SW 1271 (cell line): ENCODE measurements around the gene PBX2.
"Not testable (repeated sequence)": the region's sequence is repeated elsewhere in the genome, so short reads cannot be mapped to it uniquely, and the experiment has no call there.

Experiments
- DNase-seq, 2 experiments: peaks; one replicate each; lab custom pipeline; 2025; lab: John Stamatoyannopoulos, UW

The PBX2 gene

DNA sequence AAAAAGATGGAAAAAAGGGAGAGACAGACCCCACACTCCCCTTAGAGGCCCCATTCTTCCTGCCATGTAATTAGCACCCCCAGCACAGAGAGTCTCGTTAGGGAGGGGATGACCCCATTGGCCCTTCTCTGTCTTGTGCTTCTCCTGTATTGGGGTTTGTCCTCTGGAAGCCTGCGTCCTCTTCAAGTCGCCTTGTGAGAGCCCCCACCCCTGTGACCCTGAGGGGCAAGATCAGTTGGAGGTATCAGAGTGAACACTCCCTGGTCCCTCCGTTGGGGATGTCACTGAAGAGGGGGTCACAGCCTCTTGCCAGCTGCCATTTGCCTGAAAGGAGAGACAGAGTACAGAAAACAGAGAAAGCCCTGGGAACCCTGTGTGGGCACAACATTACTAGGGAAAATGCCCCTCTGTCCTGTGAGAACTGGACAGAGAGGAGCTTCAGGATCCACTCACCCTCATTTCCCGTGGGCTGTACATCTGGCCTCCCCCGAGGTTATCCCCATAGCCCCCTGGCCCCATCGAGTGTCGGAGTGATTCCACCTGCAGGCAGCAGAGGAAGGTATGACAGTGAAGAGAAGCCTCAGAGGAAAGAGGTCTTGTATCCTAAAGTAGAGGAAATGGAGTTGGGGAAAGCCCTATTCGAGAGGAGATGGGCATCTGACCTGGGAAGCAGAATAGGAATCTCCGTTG lies 3.7 kb downstream of the PBX2 start:
- not testable (repeated sequence) for DNase-seq

DNA sequence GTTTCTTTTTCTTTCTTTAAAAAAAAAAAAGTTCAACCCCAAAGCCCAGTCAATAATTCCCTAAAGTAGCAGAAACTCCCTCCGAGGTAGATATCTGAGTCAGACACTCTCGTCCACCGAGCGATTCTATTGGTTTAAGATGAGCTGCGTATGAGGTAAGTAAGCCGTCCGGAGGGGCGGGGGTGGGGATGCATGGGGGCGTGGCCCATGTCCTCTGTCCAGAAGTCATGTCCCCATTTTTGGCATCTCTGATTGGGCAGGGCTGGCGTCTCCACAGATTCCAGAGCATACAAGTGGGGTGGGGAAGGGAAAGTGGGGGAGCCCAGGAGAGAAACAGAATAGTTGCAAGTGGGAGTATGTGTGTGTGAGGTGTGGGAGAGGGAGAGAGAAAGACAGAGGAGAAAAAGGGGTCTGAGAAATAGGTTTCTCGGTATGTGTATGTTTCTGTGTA lies 4.3 kb downstream of the PBX2 start:
- DNase-seq, result peak; percentile 56 to 75

DNA sequence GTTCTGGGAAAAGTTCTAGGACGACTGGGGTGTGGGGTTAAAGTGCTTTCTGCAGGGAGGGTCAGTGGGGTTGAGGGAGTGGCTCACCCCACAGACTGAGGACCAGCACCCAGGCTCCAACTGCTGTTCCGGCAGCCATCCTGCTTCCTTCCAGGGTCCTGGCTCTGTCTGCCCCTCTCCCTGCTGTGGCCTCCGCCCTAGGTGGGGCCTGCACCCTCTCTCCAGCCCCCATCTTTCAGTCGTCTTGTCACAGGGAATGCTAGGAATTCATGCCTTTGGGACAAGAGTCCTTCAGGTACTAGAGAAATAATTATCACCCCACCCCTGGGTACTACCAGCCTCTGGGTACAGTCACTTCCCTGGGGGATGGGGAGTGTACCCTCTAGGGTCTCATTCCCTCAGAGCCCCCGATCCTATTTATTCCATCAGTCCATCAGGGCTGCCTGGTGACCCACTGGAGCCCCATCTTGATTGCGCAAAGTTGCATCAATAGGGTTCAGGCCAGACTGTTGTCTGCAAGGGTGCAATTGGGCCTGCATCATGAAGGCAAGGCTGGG lies 5.8 kb downstream of the PBX2 start, which contains the start of gene AGER:
Gene AGER (minus strand): TSS at position 170 of the 557 bp plus-strand sequence. CDS start 31 bp downstream, at position 139.
- DNase-seq, result no peak

DNA sequence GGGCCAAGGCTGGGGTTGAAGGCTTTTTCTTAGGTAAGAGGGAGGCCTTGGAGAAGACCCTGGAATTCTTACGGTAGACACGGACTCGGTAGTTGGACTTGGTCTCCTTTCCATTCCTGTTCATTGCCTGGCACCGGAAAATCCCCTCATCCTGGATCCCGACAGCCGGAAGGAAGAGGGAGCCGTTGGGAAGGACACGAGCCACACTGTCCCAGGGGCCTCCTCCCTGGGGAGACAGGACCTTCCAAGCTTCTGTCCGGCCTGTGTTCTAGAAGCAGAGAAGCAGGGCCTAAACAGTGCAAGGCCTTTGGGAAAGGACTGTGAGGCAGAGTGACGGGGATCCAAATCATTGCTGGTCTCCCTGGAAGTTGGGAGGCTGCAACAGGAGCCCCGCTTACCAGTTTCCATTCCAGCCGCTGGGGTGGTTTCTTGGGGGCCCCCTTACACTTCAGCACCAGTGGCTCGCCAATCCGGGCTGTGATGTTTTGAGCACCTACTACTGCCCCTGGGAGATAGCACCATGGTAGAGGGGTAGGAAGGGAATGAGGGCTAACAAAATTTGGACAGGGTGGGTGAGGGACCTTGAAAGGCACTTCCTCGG lies 6.4 kb downstream of the PBX2 start:
- no peak for DNase-seq

DNA sequence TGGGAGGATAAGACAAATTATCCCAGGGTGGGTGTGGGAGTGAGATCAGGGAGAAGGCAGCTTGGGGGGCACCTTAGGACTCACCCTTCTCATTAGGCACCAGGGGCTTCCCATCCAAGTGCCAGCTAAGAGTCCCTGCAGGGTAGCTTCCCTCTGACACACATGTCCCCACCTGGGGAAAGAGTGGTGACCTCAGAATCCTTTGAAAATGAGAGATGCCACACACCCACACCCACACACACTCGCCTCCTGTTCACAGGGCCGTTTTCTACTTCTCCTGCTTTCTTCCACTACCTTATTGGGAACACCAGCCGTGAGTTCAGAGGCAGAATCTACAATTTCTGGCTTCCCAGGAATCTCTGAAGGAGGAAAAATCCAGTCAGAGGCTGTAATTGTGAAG lies 7.0 kb downstream of the PBX2 start:
- DNase-seq, result no peak

GRCh38 chr6:32182555-32182981 lies 7.4 kb downstream of the PBX2 start:
- no peak for DNase-seq

DNA sequence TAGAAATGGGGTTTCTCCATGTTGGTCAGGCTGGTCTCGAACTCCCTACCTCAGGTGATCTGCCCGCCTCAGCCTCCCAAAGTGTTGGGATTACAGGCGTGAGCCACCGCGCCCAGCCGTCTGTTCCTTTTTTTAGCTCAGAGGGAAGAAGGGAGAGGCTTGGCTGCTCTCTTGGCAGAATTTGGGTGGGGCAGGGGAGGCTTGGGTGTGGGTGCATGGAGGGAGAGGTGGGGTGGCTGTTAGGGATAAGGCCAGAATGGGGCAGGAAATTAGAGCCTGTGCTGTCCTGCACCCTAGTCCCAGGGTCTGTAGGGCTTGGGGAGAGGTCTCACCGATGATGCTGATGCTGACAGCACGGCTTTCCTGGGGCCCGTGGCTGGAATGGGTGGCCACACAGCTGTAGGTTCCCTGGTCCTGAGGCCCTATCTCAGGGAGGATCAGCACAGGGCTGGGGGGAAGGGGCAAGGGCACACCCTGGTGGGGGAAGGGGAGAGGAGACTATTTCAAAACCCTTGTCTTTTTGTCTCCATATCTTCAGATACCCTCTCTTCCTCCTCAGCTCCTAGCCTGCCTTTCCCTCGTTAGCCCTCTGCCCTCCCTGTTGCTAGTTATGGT lies 8.0 kb downstream of the PBX2 start:
- no peak for DNase-seq

- DNase-seq, result no peak
Measured at GRCh38 chr6:32181148-32181702, 8.8 kb downstream of the PBX2 start.

GRCh38 chr6:32179766-32180405 lies 10.1 kb downstream of the PBX2 start:
- no peak for DNase-seq

- peak in 1 of 2 experiments; percentile 36 for DNase-seq
Measured at GRCh38 chr6:32178547-32179440, 11.2 kb downstream of the PBX2 start.

DNA sequence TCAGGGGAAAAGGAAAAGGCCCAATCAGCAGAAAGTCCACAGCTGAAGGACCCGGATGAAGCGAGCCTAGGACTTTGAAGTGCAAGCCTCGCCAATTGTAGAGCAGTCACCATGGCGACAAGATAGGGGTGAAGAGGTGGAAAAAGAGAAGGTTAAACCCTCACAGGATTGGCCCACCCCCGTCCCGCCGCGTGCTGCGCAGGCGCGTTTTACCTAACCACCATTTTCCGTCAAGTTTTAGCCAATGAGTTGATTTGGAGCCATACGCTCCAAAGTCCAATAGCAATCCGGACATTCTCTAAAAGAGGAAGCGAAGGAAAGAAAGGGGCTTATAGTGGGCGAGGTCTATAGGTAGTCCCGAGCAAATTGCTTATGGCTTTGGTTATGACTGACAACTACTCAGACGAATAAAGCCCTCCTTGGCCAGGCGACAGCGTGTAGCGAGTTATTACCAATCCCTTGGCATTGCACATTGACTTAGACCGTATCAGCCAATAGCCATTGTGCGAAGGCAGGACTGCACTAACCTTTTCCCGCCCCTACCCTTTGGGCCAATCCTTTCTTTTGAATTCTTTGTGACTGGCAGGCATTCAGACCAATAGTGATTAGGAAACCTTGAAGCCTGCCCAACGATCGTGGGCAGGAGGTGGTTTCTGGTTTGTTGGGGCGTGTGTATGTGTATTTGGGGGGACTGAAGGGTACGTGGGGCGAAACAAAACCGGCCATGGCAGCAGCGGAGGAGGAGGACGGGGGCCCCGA lies 12.0 kb downstream of the PBX2 start, which contains the start of gene RNF5:
Gene RNF5 (plus strand): TSS at position 618 of the 759 bp plus-strand sequence. CDS start 107 bp downstream, at position 725.
- peak; percentile 100 for DNase-seq

GRCh38 chr6:32177183-32177787 lies 12.7 kb downstream of the PBX2 start:
- DNase-seq, result peak; percentile 64 to 86

DNA sequence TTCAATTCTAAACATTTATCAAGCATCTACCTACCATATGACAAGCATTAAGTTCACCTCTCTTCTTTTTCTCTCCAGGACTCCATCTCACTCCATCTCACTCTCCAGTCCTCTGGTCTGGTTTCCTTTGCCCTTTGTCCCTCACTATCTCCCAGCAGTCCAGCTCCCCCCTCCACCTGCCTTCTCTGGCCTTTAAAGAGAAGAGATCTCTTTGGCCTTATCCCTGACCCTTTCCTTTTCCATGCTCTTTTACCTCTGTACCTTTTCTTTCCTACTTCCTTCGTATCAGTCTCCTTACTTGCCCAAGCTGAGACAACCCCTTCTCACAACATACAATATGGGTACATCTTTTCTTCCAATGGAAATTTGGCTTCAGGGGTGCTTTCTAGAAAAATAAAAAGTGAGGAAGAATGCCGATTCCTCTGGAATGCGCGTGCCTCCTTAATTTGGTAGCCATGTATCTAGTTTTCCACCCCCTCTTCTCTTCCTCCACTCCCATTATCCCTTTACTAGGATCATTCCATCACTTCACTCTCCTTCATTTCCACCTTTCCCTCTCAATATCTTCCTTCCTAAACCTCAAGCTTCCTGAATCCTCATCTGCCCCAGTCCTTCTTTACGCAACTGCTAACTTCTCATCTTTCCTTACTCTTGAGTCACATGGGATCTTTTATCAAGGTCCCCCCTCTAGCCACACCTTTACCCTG lies 13.4 kb downstream of the PBX2 start:
- no peak for DNase-seq

- DNase-seq, result peak; percentile 85 to 96
Measured at GRCh38 chr6:32175711-32176475, 14.1 kb downstream of the PBX2 start, which contains the start of gene AGPAT1. AGPAT1 (minus strand) TSS chr6:32176084; CDS start chr6:32171496, 4,588 bp downstream.

- DNase-seq, result no peak
Measured at GRCh38 chr6:32175322-32175710, 14.7 kb downstream of the PBX2 start.

GRCh38 chr6:32174416-32174815 lies 15.6 kb downstream of the PBX2 start:
- no peak for DNase-seq

GRCh38 chr6:32173051-32173727 lies 16.8 kb downstream of the PBX2 start:
- no peak for DNase-seq
